DMS 273 (cell line): ENCODE results near the gene SLC1A4.
A peak's percentile ranks its signal among the peaks of the same experiment; 100 is the strongest.
"Not testable (repeated sequence)": the region's sequence is repeated elsewhere in the genome, so short reads cannot be mapped to it uniquely, and the experiment has no call there.

Source experiments
- DNase-seq: peaks from one replicate; lab custom pipeline; 2025; ENCODE audit not compliant: unreplicated experiment; lab: John Stamatoyannopoulos, UW

Gene SLC1A4

DNA sequence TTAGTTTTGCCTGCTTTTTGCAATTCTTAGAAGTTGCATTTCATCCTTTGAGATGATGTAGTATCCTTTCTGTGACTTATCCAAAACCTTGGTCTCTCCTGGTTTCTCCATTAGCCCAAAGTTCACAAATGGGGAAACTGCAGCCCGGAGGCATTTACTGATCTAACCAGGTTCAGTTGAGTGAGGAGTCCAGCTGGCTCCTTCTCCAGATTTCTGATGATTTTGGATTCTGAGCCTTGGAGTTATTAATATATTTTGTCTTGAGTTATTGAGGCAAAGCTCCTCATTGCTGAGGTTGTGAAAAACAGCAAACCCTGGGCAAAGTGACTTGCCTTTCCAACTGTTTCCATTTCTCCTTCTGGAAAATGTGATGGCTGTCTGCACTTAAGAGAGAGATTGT is 1.7 kb downstream of the SLC1A4 start:
- no peak for DNase-seq

DNA sequence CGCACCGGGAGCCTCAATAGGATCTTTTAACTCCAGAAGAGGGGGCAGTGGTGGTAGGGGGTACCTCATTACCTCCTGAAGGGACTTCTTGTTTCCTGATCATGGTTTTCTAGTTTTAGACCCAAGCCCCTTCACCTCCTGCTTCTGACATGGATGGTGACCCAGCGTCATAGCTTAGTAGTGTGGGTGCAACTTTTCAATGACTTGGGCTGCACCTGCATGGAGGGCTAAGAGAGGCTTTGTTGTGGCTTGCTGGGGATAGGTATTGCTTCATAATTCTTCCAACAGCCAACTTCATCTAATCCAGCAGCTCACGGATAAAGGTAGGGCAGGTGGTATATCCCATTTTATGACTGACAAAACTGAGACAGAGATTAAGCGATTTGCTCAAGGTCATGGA is 3.0 kb downstream of the SLC1A4 start:
- DNase-seq: no peak

DNA sequence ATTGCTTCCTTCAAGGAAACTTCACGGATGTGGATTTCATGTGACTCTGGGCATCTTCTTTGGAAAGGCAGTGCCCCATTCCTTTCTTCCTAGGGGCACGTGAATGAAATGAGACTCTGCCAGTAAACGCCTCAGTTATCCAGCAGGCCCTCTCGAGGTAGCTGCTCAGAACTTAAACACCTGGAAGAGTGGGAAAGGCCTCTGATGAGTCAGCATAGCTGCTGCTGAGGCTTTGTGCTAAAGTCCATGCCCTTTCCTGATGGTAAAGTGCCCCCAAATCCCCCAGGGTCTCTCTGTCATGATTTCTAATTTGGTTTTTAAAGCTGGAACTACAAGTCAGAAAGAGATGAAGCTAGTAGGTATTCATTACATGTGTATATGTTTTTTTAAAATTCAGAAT is 3.8 kb downstream of the SLC1A4 start:
- no peak for DNase-seq

DNA sequence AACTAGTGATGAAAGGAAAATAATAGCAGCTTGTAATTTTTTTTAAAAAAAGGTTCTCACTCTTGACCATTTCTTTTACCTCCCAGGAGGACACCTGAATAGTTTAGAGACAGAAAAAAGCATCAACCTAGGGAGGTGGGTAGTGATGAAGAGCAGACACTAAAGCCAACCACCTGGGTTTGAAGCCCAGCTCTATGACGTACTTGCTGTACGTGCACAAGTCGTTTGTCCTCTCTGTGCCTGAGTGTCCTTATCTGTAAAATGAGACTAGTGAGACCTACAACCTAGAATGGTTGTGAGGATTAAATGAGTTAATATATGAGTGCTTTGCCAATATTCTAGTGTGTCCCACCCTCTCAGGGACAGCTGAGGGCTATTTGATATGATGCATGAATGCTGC is 5.8 kb downstream of the SLC1A4 start:
- no peak for DNase-seq

DNA sequence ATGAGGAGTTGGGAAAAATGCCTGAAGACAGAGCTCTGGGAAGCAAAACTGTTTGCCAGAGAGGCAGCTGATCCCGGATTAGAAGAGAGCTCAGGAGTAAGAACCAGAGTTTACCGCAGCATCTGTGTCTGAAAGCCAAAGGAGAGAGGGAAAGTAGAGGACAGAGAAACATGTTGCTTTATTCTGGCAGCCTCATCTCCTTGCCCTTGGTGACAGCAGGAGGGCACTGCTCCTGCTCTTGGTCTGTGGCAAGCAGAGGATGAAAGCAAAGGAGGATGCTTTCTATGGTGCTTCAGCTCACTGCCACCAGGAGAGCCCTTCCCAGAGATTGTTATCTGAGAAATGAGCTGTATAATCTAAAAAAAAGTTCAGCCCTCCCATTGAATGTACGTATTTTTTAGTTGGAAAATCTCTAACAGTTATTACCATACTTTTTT is 7.7 kb downstream of the SLC1A4 start:
- DNase-seq: no peak

DNA sequence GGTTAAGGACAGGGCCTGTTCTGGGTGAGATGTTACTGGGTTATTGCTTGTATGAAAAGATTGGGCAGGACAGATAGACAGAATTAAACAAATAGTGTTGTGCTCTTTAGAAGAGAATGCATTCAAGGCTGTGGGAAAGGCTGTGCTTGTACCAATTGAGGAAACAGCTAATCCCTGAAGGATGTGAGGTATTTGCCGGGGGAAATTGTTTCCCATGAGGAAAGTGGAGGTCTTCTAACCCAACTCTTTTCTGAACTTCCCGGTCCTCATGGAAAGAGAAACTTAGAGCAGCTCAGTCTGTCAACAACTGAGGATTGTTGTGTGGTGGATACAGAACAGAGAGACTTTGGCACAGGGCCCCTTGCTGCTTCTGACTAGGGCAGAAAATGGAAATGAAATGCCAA is 9.5 kb downstream of the SLC1A4 start:
- DNase-seq: no peak

DNA sequence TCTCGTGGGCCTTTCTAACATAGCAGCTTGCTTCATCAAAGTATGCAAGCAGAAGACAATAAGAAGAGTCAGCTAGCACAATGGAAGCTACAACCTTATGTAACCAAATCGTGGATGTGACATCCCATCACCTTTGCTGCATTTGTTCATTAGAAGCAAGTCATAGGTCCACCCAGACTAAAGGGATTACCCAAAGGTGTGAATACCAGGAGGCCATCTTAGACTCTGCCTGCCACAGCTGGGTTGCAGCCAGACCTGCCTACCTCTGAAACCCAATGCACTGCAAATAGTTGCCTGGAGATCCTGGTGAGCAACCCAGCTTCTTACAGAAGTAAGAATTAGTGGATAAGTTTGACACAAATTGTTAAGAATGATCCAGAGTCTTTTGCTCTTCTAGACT is 10.6 kb downstream of the SLC1A4 start:
- DNase-seq: no peak

DNA sequence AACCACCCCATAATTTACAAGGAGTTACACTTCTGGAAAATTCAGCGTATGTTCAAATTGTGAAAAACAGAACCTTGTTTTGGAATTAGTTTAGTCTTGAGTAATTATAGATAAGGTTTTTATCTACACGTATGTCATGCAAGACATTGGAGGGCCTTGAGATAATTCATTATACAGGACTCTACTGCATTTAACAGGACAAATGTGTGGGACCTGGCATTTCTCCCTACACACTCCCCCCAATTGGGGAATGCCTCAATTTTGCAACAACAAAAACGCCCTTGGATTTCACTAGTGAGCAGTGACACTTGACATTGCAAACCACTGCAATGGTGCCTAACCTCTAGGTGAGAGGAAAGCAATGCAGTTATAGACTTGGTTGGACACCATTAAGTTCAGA is 11.4 kb downstream of the SLC1A4 start:
- DNase-seq: no peak

DNA sequence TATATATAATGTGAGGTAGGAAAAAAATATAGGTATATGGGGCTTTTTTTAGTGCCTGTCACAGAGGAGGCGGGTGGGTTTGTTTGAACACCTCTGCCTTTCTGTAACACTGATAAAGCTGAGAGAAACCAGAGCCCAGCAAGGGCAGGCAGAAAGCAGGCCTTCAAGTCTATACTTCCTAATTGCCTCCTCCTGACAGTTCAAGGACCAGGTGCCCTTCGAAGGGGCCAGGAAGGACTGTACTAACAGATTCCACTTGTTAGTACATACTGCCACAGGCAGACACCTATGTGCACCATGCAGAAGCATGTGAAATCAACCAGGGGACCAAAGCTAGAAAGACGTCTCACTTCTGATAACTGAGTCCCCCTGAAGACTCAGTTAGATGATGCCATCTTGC is 13.8 kb downstream of the SLC1A4 start:
- DNase-seq: no peak

DNA sequence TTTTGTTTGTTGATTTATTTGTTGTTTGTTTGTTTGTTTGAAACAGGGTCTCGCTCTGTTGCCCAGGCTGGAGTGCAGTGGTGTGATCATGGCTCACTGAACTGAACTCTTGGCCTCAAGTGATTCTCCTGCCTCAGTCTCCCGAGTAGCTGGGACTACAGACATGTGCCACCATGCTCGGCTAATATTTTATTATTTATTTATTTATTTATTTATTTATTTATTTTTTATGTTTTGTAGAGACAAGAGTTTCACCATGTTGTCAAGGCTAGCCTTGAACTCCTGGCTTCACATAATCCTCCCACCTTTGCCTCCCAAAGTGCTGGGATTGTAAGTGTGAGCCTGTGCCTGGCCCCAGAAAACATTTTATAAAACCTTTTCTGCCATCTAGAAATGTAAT is 15.0 kb downstream of the SLC1A4 start:
- DNase-seq: not testable (repeated sequence)

DNA sequence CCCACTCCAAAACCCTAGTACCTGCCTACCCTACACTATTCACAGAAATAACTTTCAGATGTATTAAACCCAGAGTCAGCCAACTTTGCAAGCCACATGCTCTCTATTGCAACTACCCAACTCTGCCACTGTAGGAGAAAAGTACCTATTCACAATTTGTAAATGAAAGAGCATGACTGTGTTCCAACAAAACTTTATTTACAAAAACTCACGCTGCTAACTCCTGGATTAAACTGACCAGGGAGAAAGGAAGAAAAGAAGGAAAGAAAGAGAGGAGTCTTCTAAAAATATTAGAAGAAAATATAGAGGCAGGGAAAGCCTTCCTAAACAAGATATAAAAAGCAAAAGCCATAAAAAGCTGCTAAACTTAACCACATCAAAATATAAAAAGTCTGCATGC is 24.6 kb downstream of the SLC1A4 start:
- DNase-seq: no peak

DNA sequence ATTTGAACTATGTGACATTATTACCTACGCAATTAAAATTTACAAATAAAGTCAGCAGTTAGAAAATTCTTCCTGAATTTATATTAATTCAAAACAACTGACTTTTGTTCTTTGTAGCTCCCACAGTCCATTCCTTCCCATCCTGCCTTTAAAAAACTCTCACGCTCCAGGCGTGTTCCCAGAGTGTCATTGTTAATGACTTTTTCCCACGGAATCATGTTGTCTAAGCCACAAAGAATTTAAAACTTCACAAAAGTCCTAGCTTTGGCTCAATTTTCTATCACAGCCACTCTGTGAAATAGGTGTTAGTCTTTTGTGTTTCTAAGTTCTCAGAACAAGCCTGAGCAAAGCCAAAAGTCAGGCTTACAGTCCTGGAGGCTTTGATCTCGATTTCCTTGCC is 26.5 kb downstream of the SLC1A4 start:
- DNase-seq: no peak

DNA sequence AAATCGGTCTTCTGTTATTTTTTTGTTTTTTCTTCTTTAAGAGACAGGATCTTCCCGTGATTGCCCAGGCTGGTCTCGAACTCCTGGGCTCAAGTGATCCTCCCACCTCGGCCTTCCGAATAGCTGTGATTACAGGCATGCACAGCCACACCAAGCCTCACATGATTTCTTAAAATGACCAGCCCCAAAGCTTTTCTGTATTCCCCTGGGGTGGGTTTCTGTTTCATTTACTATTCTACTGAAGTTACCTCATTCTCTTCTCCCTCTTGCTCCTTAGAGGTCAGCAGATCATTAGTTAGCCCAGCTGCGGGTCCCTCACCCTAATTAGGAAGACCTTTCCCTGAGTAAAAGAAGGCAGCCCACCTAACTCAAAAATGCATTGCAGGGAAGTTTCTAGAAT is 27.6 kb downstream of the SLC1A4 start:
- no peak for DNase-seq

DNA sequence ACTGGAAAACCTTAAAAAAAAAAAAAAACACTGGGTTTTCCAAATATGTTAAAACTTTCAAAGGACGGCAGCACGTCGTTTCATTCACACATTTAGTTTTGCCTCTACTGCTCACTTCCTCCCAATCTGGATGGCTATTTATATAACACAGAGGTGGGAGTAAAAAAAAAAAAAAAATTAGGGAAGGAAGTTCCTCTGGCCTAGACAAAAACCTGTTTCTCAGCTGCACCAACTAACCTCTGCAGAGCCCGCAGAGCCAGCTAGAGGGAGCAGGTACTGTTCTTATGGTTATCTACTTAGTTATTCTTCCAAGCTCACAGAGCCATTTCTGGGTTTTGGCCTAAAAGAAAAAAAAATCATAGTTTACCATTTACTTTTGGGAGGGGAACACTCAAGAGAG is 28.1 kb downstream of the SLC1A4 start:
- peak; percentile 5 for DNase-seq

DNA sequence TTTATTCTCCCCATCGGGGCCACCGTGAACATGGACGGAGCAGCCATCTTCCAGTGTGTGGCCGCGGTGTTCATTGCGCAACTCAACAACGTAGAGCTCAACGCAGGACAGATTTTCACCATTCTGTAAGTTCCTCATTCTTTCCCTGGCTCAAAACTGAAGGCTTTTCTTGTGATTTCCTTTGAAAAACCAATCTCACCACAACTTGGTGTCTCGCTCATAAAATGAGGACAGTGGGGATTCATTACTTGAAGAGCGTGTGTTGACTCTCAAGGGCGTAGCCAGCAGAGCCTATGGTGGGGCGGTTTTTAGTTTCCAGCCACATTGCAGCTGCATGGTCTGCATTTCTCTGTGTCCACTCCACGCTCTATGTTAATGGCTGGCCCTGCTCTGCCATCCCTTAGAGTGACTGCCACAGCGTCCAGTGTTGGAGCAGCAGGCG is 29.0 kb downstream of the SLC1A4 start:
- DNase-seq: no peak

DNA sequence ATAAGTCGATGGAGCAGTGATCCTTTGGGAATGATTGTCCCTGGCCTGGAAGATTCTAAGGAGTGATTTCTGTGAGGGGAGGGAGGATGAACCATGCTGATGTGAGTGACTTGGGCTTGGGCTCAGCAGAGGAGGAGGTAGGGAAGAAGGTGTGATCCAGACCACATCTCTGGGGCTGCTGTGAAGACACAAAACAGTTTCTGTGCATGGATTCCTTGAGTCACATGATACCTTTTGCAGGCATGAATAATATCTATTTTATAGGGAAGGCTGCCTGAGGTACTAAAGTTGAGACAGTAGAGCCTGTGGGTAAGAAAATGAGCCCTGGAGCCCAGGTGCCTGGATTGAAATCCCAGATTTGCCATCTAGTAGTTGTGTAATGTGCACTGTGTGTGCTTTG is 29.8 kb downstream of the SLC1A4 start:
- no peak for DNase-seq

DNA sequence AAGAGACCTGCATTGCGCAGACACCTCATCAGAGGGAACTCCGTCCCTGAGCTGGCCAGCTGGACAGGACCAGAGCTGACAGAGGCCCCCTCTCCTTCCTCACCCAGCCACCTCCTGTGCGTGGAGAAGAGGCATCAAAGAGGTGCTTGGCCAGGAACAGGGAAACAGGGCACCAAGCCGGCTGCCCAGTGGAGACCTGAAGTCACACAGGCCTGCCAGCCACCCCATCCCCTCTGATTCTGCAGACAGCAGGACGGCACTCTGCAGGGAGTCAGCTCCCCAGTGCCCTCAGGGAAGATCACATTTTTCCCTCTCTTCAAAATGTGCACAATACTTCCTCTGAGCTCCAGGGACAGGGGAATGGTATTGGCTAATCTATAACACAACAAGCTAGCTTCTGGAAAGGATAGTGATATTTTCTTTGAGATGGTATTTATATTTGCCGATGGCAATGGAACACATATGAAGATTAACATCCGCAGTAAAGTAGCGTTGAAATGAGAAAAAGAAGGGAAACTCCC is 30.5 kb downstream of the SLC1A4 start:
- DNase-seq: no peak

DNA sequence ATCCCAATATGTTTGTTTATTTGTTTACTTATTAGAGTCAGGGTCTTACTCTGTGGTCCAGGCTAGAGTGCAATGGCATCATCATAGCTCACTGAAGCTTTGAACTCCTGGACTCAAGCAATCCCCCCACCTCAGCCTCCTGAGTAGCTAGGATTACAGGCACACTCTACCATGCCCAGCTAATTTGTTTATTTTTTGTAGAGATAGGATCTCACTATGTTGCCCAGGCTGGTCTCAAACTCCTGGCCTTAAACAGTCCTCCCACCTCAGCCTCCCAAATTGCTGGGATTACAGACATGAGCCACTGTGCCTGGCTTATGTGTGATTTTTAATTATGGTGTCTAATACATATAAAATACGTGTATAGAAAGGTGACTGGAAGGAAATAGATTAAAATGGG is 31.1 kb downstream of the SLC1A4 start:
- not testable (repeated sequence) for DNase-seq

DNA sequence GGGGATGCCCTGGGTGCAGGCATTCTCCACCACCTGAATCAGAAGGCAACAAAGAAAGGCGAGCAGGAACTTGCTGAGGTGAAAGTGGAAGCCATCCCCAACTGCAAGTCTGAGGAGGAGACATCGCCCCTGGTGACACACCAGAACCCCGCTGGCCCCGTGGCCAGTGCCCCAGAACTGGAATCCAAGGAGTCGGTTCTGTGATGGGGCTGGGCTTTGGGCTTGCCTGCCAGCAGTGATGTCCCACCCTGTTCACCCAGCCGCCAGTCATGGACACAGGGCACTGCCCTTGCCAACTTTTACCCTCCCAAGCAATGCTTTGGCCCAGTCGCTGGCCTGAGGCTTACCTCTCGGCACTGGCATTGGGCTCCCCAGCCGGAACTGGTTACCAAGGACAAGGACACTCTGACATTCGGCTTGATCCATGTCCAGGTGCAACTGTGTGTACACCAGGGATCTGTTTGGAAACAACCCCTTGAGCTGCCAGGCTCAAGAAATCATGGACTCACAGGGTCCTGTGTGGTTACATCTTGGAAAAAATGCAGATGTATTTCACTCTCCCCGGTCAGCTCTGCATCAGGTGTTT is 31.8 kb downstream of the SLC1A4 start:
- no peak for DNase-seq

DNA sequence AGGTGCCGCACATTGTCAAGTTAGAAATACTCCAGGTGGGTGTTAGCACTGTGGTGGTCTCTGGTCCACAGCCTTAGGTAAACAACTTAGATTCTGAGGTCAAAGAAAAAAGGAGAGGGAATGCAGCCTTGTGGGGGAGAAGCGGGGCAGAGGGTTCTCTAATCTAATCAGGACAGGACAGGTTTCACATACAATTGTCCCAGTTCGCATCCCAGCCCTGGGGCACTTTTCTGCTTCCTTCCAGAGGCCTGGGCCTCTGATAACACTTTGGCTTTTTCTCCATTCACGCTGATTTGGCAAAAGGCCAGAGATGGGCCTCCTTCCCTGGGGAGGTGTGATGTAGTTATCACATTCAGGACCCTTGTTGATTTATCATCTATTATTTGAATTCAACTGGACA is 32.5 kb downstream of the SLC1A4 start:
- peak; percentile 18 for DNase-seq

DNA sequence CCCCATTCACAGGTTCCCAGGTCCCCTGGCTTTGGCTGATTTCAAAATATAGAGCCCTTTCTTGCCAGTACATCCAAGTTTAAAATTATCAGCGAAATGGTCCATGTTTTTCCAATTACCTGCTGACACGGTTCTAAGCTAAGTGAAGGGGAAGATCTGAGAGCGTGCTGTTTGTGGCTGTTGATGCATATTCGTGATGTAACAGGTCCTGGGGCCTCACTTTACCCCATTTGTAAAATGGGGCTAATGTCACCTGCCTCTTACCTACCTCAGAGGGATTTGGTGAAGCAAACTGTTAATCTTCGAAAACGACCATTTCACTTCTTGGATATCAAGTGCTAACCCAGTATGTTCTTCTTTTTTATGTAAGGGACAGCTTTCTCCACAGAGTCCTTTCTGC is 33.0 kb downstream of the SLC1A4 start:
- no peak for DNase-seq

DNA sequence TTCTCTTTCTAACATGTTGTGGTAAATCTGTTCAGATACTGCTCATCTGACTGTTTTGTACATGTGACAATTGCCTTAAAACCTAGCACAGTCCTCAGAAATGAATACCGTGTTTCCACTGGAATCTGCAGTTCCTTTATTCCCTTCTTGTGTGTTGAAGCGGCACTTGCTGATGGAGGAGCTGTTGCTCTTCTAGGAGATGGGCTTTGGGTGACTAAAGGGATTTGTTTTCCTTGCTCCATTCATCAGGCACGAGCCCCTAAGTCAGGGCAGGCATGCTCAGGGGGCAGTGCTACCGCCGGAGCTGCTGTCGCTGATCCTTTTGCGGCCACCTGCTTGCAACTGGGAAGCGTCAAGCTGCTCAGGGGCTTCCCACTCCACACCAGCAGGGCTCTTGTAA is 34.5 kb downstream of the SLC1A4 start:
- no peak for DNase-seq

DNA sequence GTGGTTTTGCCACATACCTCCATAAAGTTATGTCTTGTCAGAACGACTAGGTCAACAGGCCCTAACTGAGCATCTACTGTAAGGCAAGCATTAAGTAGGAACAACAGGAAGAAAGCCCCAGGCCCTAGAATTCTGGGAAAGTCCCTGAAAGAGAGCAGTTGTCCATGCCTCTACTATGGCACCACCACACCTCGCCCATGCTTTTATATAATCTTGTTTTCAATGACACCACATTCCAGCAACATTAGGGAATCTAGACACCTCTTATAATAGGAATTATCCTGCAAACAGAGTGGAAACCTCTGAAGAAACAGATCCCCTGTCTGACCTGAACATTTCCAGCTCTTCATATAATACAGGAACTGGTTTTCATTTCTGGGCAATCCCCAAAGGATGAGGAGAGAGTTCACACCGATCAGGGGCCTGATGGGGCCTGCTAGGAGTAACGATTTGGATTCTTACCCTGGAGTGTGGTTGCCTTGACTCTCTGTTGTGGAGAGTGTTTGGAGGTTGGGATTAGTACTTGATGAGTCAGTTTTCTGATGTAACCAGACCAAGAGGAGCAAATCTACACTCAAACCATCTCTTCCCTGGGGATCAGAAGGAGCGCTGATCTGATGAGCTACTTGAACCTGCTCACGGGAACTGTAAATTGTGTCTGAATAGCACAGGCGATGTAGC is 35.1 kb downstream of the SLC1A4 start:
- DNase-seq: no peak
